Measurements from ENCODE around the gene KCNH2. TPM values are rescaled to one million over a fixed set of nuclear protein-coding genes. Genes with fewer than 3 reads are reported as not detected.

The KCNH2 gene
- total and polyA plus RNA-seq, 12 donors = 1.1 to 18.7 (median 5.0) TPM

DNA sequence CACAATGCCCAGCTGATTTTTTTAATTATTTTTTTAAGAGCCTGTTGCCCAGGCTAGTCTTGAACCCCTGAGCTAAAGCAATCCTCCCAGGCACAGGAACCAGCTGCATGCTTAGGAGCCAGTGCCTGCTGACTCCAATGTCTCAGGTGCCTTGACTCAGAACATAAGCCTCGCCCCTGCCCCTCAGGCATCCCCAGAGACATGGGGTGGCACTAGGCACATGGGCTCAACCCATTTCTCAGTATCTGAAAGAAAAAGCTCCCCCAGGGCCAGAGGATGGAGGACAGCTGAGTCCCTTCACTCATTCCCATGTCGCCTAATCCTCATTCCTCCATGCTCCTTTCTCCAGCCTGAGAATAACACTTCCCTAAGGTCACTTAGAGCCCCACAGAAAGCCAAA is 39.1 kb downstream of the KCNH2 start:
- intact Hi-C loops (cut with DNase I) = no loop called here
- 77 to 100% (median 88%) methylated on average over 1 to 2 of the region's 2 CpGs for WGBS, 4 donors
- TF ChIP-seq, protein P1, sequence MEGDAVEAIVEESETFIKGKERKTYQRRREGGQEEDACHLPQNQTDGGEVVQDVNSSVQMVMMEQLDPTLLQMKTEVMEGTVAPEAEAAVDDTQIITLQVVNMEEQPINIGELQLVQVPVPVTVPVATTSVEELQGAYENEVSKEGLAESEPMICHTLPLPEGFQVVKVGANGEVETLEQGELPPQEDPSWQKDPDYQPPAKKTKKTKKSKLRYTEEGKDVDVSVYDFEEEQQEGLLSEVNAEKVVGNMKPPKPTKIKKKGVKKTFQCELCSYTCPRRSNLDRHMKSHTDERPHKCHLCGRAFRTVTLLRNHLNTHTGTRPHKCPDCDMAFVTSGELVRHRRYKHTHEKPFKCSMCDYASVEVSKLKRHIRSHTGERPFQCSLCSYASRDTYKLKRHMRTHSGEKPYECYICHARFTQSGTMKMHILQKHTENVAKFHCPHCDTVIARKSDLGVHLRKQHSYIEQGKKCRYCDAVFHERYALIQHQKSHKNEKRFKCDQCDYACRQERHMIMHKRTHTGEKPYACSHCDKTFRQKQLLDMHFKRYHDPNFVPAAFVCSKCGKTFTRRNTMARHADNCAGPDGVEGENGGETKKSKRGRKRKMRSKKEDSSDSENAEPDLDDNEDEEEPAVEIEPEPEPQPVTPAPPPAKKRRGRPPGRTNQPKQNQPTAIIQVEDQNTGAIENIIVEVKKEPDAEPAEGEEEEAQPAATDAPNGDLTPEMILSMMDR (IDR thresholded peaks at IDR 0.05) = no peak
- no peak for TF ChIP-seq POLR2A (IDR thresholded peaks at IDR 0.05)

DNA sequence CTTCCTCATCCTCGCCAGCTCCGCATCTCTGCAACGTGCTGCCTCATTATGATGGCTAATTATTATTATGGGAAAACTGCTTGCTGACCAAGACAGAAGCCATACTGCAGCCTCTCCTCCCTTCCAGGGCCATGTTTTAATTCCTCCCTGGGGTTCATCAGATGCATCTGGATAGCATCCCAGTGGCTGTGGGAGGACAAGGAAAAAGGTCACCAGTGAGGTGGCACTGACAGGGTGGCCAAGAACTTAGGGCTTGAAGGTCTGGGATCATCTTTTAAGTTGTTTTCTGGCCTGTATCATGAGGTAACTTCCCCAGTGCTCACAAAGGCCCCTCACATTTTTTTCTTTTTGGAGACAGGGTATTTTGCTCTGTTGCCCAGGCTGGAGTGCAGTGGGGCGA is 39.6 kb downstream of the KCNH2 start:
- WGBS, 4 donors = 61 to 77% (median 68%) methylated on average over 4 of the region's 4 CpGs
- DNase-seq = peak in 1 of 7 donors; percentile 4
- Histone ChIP-seq H3K27ac (no peak overlapping the region), H3K27me3 (peaks cover 3% of the 10 kb centered on the region), H3K36me3 (replicated peaks in 1 of 2) (no peaks in the 10 kb centered on the region), H3K4me1 (replicated peaks in 1 of 2) (peaks cover 0 to 6% of the 10 kb centered on the region in 2 donors), H3K9me3 (replicated peaks in 1 of 3) (no peaks in the 10 kb centered on the region), H3K4me3 (no peak overlapping the region)
- TF ChIP-seq POLR2A (IDR thresholded peaks at IDR 0.05) = no peak
- TF ChIP-seq, protein P1 (IDR thresholded peaks at IDR 0.05) = no peak
- intact Hi-C loops (cut with DNase I) = no loop called here

More for the DNA sequence above, 39.1 kb downstream of the KCNH2 start:
- no peak overlapping the region for H3K4me3 ChIP-seq
- H3K27ac ChIP-seq = no peak overlapping the region
- DNase-seq = peak in 1 of 7 donors; percentile 30
- H3K9me3 ChIP-seq (replicated peaks in 1 of 3) = no peaks in the 10 kb centered on the region
- H3K27me3 ChIP-seq = peaks cover 3% of the 10 kb centered on the region
- H3K4me1 ChIP-seq (replicated peaks in 1 of 2) = peaks cover 0 to 6% of the 10 kb centered on the region in 2 donors
- H3K36me3 ChIP-seq (replicated peaks in 1 of 2) = no peaks in the 10 kb centered on the region

DNA sequence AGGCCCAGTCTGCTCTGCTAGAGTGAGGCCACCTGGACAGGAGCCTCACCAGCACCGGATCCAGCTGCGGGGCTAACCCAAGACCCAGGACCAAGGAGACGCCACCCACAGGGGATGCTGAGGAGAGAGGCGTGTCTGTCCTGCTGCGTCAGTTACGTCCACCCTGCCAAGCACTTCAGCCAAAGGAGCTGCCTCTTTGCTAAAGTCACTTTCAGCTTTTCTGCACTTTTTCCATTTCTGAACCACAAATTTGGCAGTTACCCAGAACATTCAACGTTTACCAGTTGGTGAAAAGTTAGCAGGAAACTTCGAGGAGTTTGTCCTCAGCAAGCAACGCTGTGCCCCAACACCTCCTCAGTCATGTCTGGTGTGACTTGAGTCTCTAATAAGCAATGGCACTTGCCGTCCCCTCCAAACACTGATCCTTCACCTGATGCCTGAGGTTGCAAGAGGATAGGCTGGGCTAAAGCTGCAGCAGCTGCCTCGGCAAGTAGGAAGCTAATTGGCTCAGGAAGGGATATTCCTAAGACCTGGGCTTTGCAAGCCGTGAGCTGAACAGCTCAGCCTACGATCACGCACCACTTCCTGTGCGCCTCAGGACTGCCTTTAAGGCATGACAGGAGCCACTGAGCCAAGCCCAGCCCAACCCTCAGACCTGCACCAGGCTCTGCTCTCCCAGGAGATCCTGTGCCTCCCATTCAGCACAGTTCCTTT is 40.1 kb downstream of the KCNH2 start:
- Histone ChIP-seq H3K36me3 (replicated peaks in 1 of 2) (no peaks in the 10 kb centered on the region), H3K4me1 (replicated peaks in 1 of 2) (peaks cover 0 to 6% of the 10 kb centered on the region in 2 donors), H3K27ac (no peak overlapping the region), H3K4me3 (no peak overlapping the region), H3K9me3 (replicated peaks in 1 of 3) (no peaks in the 10 kb centered on the region), H3K27me3 (peaks cover 3% of the 10 kb centered on the region)
- TF ChIP-seq, protein P1 (IDR thresholded peaks at IDR 0.05) = no peak
- no peak for TF ChIP-seq POLR2A (IDR thresholded peaks at IDR 0.05)
- WGBS, 4 donors = 54 to 61% (median 54%) methylated on average over 11 to 15 of the region's 15 CpGs
- intact Hi-C loops (cut with DNase I) = no loop called here
- peak in 2 of 7 donors; percentile 11 to 55 for DNase-seq

DNA sequence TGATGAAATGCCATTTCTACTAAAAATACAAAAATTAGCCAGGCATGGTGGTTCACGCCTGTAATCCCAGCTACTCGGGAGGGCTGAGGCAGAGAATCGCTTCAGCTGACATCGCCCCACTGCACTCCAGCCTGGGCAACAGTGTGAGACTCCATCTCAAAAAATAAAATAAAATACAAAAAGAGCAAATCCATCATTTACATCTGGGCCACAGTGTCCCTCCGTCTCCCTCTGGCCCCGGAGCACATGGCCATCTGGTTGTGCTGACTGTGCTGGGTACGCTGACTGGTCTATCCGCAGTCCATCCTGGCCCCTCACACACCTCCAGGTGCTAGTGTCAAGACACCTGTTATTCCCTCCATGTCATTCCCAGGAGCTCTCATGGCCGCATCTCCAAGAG is 42.1 kb downstream of the KCNH2 start:
- Histone ChIP-seq H3K4me1 (replicated peaks in 1 of 2) (peaks cover 0 to 6% of the 10 kb centered on the region in 2 donors), H3K36me3 (replicated peaks in 1 of 2) (no peaks in the 10 kb centered on the region), H3K9me3 (replicated peaks in 1 of 3) (no peaks in the 10 kb centered on the region), H3K4me3 (no peak overlapping the region), H3K27me3 (peaks cover 3% of the 10 kb centered on the region), H3K27ac (no peak overlapping the region)
- TF ChIP-seq POLR2A (IDR thresholded peaks at IDR 0.05) = no peak
- TF ChIP-seq, protein P1 (IDR thresholded peaks at IDR 0.05) = no peak
- WGBS, 4 donors = 86 to 95% (median 92%) methylated on average over 9 of the region's 9 CpGs
- intact Hi-C loops (cut with DNase I) = no loop called here
- no peak for DNase-seq

Data from adrenal gland (tissue), 12 donors.